Neural crest cell (in vitro differentiated cells): Measurements from ENCODE around the gene KPTN. TPM values are rescaled to one million over a fixed set of nuclear protein-coding genes. Genes with fewer than 3 reads are reported as not detected.

ENCODE experiments used
- DNase-seq: peaks from one replicate; pipeline ENCODE4 v3.0.0; 2021; ENCODE audit warnings: low read depth, mixed read lengths, low spot score
- H3K27ac Mint-ChIP-seq: one replicate; pipeline ENCODE4 v1.8.0; 2021; ENCODE audit warnings: mild to moderate bottlenecking, mixed read lengths; ENCODE audit not compliant: unreplicated experiment
- H3K27me3 Mint-ChIP-seq: 2 replicates; pipeline ENCODE4 v1.8.0; 2021; ENCODE audit warnings: low read depth, mild to moderate bottlenecking, mixed read lengths
- H3K36me3 Mint-ChIP-seq: 2 replicates; pipeline ENCODE4 v1.8.0; 2021; ENCODE audit warnings: low read depth, mild to moderate bottlenecking, mixed read lengths
- H3K4me1 Mint-ChIP-seq: 2 replicates; pipeline ENCODE4 v1.8.0; 2021; ENCODE audit warnings: mixed read lengths
- H3K4me3 Mint-ChIP-seq: one replicate; pipeline ENCODE4 v1.8.0; 2021; ENCODE audit warnings: mild to moderate bottlenecking, mixed read lengths
- H3K9me3 Mint-ChIP-seq: 2 replicates; pipeline ENCODE4 v1.8.0; 2021; ENCODE audit warnings: mixed read lengths
- CTCF ChIP-seq: fragments of 200-600 bp; sonication (generic); conservative IDR thresholded peaks from 2 replicates; pipeline ENCODE4 v1.5.0; 2021; ENCODE audit warnings: antibody characterized with exemption, mild to moderate bottlenecking
- total RNA-seq: library from RNA; stranded (reverse); gene quantifications from 2 replicates; pipeline ENCODE4 v1.2.1, GENCODE V29; 2021

Gene KPTN
- total RNA-seq, 1 donor from 2014 or later = 30.2 TPM

DNA sequence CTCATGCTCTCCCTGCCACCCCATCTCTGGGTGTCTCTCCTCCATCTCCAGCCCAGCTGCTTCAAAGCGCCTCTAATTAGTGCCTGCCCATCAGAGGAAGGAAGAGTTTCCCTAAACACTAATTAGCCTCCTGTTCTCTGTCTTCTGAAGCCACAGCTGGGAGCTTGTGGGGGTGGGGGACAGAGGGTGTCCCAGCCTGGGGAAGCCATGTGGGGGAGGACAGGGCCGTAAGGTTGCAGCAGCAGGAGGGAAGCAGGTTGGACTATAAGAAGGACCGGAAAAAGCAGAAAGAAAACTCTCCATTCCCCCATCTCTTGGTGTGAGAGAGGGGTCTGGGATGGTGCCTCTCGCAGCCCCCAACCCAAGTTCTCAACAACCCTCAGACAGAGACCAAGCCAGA lies 38.5 kb downstream of the KPTN start:
- H3K27ac Mint-ChIP-seq = no peak overlapping the region
- peaks cover 22% of the 10 kb centered on the region for H3K4me1 Mint-ChIP-seq
- H3K27me3 Mint-ChIP-seq = peaks cover 95% of the 10 kb centered on the region
- no peaks in the 10 kb centered on the region for H3K9me3 Mint-ChIP-seq
- no peak for TF ChIP-seq CTCF
- no peaks in the 10 kb centered on the region for H3K36me3 Mint-ChIP-seq
- no peak for DNase-seq
- no peak overlapping the region for H3K4me3 Mint-ChIP-seq

DNA sequence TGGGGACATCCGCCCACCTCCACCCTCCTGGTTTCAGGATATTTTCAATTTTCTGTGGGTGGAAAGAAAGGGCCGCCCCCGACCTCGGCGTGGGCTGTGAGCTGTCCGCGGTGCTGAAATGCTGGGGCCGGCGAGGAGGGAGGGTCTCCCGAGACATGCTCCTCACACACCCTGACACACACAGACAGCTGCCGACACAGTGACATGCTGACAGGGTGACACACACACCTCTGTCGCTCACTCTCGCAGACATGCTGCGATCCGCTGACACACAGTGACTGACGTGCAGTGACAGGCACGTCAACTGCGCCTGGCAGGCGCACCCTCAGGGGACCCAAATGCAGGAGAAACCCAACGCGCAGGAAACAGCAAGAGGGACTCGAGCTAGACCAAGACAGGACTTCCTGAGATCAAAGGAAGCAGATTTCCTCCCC lies 39.6 kb downstream of the KPTN start:
- no peaks in the 10 kb centered on the region for H3K36me3 Mint-ChIP-seq
- DNase-seq = peak; percentile 59
- no peak overlapping the region for H3K27ac Mint-ChIP-seq
- H3K27me3 Mint-ChIP-seq = peaks cover 90% of the 10 kb centered on the region
- no peak overlapping the region for H3K4me3 Mint-ChIP-seq
- TF ChIP-seq CTCF = no peak
- no peaks in the 10 kb centered on the region for H3K9me3 Mint-ChIP-seq
- peaks cover 22% of the 10 kb centered on the region for H3K4me1 Mint-ChIP-seq

- H3K27me3 Mint-ChIP-seq = peaks cover 86% of the 10 kb centered on the region
- TF ChIP-seq CTCF = no peak
Observed at GRCh38 chr19:47443331-47443730, 40.7 kb downstream of the KPTN start.

GRCh38 chr19:47438793-47439220 lies 45.2 kb downstream of the KPTN start:
- Mint-ChIP-seq H3K27ac (no peak overlapping the region), H3K4me3 (no peak overlapping the region), H3K27me3 (peaks cover 55% of the 10 kb centered on the region), H3K9me3 (no peaks in the 10 kb centered on the region), H3K36me3 (no peaks in the 10 kb centered on the region), H3K4me1 (peaks cover 8% of the 10 kb centered on the region)
- no peak for DNase-seq
- TF ChIP-seq CTCF = no peak

More at GRCh38 chr19:47443331-47443730, 40.7 kb downstream of the KPTN start:
- H3K36me3 Mint-ChIP-seq = no peaks in the 10 kb centered on the region
- DNase-seq = no peak
- H3K27ac Mint-ChIP-seq = no peak overlapping the region
- H3K4me1 Mint-ChIP-seq = peaks cover 22% of the 10 kb centered on the region
- H3K9me3 Mint-ChIP-seq = no peaks in the 10 kb centered on the region
- no peak overlapping the region for H3K4me3 Mint-ChIP-seq

DNA sequence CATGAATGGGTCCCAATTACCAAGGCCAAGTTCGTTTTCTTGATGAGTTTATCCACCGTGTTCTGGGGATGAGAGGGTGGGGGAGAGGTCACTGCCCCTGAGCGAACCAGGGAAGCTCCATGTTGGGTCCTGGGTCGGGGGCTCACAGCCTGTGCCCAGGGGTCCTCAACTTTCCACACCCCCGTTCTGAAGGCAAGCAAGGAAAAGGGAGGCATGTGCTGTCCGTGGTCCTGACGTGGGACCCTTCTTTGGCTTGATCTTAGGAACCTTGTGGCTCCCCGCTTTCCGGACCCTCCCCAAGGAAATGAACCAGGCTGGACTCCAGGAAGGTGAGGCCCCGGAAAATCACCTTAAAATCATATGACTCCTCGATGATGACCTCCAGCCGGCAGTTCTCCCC lies 46.5 kb downstream of the KPTN start:
- Mint-ChIP-seq H3K36me3 (no peaks in the 10 kb centered on the region), H3K27ac (no peak overlapping the region), H3K27me3 (peaks cover 42% of the 10 kb centered on the region), H3K9me3 (no peaks in the 10 kb centered on the region), H3K4me1 (peaks cover 8% of the 10 kb centered on the region), H3K4me3 (no peak overlapping the region)
- DNase-seq = no peak
- TF ChIP-seq CTCF = no peak
